NB4 (cell line): ENCODE measurements around the gene DDX5.

ENCODE experiments used
- DNase-seq: peaks from one replicate; pipeline ENCODE4 v3.0.0; 2010; ENCODE audit warnings: low read depth
- H3K4me3 ChIP-seq: one replicate; pipeline ENCODE4 v1.5.1; 2011; ENCODE audit warnings: mild to moderate bottlenecking, low read depth, low read length, moderate library complexity
- MYC ChIP-seq: IDR thresholded peaks from 2 replicates; pipeline ENCODE4 v1.6.1; 2011; ENCODE audit warnings: low read depth, low read length
- POLR2A ChIP-seq: IDR thresholded peaks from 2 replicates; pipeline ENCODE4 v1.6.1; 2011; ENCODE audit warnings: mild to moderate bottlenecking; ENCODE audit not compliant: insufficient read length; ENCODE audit errors: extremely low read depth
- TF ChIP-seq, protein P1 (sequence below): IDR thresholded peaks from 2 replicates; pipeline ENCODE4 v1.6.1; 2011; ENCODE audit warnings: low read depth, low read length
- TF ChIP-seq, protein P2 (sequence below): IDR thresholded peaks from one replicate; pipeline ENCODE4 v1.5.1; 2012; ENCODE audit warnings: low read depth, low read length

DDX5 gene

DNA sequence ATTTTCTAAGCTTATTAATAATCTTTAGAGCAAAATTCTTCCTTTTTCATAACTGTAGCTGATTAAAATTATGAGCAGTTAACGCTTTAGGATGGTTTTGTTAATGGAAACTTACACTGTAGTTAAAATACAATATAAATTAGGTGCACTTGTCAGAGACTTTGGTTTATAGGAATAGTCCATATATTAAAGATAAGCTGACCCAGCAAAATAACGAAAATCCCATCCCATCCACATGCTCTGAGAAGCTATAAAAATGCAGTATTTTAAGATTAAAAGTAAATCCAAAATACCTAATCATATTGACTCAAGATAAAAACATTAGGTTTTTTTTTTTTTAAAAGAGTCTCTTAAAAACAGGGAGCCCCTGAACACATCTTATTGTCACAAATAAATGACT is 38.7 kb upstream of the DDX5 start:
- DNase-seq, result no peak
- H3K4me3 ChIP-seq, result no peak overlapping the region
- TF ChIP-seq POLR2A (no peak), MYC (no peak)
- TF ChIP-seq, protein P1, sequence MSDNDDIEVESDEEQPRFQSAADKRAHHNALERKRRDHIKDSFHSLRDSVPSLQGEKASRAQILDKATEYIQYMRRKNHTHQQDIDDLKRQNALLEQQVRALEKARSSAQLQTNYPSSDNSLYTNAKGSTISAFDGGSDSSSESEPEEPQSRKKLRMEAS, result no peak
- TF ChIP-seq, protein P2, sequence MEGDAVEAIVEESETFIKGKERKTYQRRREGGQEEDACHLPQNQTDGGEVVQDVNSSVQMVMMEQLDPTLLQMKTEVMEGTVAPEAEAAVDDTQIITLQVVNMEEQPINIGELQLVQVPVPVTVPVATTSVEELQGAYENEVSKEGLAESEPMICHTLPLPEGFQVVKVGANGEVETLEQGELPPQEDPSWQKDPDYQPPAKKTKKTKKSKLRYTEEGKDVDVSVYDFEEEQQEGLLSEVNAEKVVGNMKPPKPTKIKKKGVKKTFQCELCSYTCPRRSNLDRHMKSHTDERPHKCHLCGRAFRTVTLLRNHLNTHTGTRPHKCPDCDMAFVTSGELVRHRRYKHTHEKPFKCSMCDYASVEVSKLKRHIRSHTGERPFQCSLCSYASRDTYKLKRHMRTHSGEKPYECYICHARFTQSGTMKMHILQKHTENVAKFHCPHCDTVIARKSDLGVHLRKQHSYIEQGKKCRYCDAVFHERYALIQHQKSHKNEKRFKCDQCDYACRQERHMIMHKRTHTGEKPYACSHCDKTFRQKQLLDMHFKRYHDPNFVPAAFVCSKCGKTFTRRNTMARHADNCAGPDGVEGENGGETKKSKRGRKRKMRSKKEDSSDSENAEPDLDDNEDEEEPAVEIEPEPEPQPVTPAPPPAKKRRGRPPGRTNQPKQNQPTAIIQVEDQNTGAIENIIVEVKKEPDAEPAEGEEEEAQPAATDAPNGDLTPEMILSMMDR, result no peak

DNA sequence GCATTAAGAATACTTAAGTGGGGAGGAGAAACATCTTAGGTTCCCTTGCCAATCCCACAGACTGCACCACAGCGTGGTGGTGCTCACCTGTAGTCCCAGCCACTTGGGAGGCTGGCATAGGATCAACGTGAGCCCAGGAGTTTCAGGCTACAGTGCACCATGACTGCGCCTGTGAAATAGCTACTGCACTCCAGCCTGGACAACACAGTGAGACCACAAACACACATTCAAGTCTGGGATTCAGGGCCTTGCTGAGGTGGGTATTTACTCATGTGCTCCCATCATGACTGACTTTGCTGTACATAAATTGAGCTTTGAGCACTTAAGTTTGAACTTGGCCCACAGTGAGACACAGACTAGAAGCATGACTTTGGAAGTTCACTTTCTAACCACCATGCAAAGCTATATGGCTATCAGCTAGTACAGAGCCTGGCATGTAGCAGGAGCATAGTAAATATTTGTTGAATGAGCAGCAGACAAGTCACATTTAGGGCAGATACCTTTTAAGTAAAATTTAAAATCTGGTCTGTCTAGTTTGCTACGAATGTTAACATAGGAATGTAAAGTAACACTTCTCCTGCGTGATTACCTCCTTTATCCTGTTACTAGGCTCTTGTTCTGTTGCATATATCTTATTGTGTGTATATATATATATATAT is 34.2 kb upstream of the DDX5 start:
- no peak for DNase-seq
- H3K4me3 ChIP-seq, result no peak overlapping the region
- TF ChIP-seq POLR2A (no peak), MYC (no peak)
- TF ChIP-seq, protein P2, result no peak
- TF ChIP-seq, protein P1, result no peak

DNA sequence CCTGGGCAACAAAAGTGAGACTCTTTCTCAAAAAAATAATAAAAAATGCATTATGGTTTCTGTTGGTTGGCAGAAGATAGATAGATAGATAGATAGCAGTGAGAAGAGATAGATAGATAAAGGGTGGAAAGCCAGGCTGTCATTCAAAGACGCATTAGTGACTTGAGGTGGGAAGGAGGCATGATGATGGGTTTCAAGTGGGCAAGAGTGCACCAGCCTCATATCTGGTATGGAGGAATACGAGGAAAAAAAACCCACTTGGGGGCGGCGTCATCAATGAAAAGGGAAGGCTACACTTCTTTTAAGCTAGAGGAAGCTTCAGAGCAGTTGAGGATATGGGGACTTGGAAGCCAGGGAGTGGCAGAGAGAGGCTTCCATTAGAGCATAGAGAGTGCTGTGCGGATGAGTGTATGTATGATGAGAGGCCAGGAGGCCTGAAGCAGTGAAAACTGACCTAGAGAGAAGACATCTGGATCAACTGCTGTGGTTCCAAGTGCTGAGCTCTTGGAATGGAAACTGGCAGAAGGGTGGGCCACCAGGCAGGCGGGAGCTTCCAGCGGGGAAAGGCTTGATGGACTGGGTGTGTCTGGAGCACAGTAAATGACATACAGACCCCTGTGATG is 32.5 kb upstream of the DDX5 start:
- TF ChIP-seq, protein P2, result no peak
- TF ChIP-seq, protein P1, result no peak
- TF ChIP-seq MYC (no peak), POLR2A (no peak)
- H3K4me3 ChIP-seq, result no peak overlapping the region
- peak; percentile 14 for DNase-seq

DNA sequence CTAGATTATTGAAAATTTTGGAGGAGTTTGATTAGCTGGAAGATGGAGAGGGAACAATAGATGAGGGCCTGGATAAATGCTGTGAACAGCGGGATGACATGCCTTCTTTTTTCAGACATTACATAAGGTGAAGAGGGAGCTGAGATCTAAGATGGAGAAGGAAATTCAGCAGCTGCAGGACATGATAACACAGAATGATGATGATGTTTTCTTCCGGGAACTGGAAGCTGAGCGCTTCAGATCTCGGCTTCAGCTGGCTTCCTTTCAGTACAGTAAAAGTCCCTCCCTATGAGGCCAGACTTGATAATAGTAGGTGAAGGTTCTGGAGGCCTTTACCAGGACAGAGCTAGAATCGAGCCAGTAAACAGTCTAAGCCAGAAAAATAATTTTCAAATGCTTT is 31.4 kb upstream of the DDX5 start:
- no peak for TF ChIP-seq POLR2A
- TF ChIP-seq, protein P2, result no peak
- TF ChIP-seq MYC, result no peak
- TF ChIP-seq, protein P1, result no peak
- DNase-seq, result no peak
- no peak overlapping the region for H3K4me3 ChIP-seq

DNA sequence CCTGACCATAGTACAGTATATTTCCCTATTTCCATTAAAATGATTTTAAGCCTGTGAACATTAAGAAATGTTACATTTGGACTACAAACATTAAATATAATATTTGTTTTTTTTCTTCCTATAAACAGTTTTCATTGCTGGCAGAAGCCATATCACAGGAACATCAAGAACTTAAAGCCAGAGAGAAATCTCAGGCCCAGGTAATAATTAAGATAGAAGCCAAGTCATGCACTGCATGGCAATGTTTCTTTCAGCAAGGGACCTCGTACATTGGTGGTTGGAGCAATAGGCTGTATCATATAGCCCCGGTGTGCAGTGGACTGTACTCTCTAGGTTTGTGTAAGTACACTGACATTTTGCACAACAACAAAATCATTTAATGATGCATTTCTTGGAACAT is 30.8 kb upstream of the DDX5 start:
- TF ChIP-seq, protein P1, result no peak
- TF ChIP-seq, protein P2, result no peak
- TF ChIP-seq POLR2A (no peak), MYC (no peak)
- no peak overlapping the region for H3K4me3 ChIP-seq
- no peak for DNase-seq
